ENCODE measurements around the gene MTMR12. TPM values are rescaled to one million over a fixed set of nuclear protein-coding genes. Genes with fewer than 3 reads are reported as not detected.

The MTMR12 gene
- total RNA-seq, 4 donors from 2014 or later, result 35.8 to 40.0 (median 38.1) TPM

- TF ChIP-seq POLR2A (IDR thresholded peaks at IDR 0.05), result no peak
- no peak for TF ChIP-seq EP300 (IDR thresholded peaks at IDR 0.05)
- TF ChIP-seq, protein P1, sequence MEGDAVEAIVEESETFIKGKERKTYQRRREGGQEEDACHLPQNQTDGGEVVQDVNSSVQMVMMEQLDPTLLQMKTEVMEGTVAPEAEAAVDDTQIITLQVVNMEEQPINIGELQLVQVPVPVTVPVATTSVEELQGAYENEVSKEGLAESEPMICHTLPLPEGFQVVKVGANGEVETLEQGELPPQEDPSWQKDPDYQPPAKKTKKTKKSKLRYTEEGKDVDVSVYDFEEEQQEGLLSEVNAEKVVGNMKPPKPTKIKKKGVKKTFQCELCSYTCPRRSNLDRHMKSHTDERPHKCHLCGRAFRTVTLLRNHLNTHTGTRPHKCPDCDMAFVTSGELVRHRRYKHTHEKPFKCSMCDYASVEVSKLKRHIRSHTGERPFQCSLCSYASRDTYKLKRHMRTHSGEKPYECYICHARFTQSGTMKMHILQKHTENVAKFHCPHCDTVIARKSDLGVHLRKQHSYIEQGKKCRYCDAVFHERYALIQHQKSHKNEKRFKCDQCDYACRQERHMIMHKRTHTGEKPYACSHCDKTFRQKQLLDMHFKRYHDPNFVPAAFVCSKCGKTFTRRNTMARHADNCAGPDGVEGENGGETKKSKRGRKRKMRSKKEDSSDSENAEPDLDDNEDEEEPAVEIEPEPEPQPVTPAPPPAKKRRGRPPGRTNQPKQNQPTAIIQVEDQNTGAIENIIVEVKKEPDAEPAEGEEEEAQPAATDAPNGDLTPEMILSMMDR (IDR thresholded peaks at IDR 0.05), result no peak
- 74 to 86% methylated on average over 6 of the region's 6 CpGs for WGBS, 2 donors
- no peak for DNase-seq (ENCODE audit: low spot score in 2 of 2)
- Histone ChIP-seq H3K4me3 (no peak overlapping the region), H3K9me3 (no peaks in the 10 kb centered on the region), H3K27ac (no peak overlapping the region), H3K4me1 (peaks cover 0 to 21% (median 6%) of the 10 kb centered on the region in 4 donors), H3K27me3 (no peaks in the 10 kb centered on the region), H3K36me3 (no peaks in the 10 kb centered on the region)
These were observed 115.7 kb downstream of the MTMR12 start for GRCh38 chr5:32197032-32197431.

GRCh38 chr5:32195265-32195664 is 117.5 kb downstream of the MTMR12 start:
- H3K4me1 ChIP-seq, result peaks cover 0 to 14% (median 3%) of the 10 kb centered on the region in 4 donors
- no peak for DNase-seq (ENCODE audit: low spot score in 2 of 2)
- H3K27ac ChIP-seq, result no peak overlapping the region
- WGBS, 2 donors, result 90% methylated on average over 5 of the region's 5 CpGs
- no peaks in the 10 kb centered on the region for H3K36me3 ChIP-seq
- H3K9me3 ChIP-seq, result no peaks in the 10 kb centered on the region
- H3K4me3 ChIP-seq, result no peak overlapping the region
- no peaks in the 10 kb centered on the region for H3K27me3 ChIP-seq
- TF ChIP-seq, protein P1 (IDR thresholded peaks at IDR 0.05), result no peak

- Histone ChIP-seq H3K27me3 (no peaks in the 10 kb centered on the region), H3K4me1 (peaks cover 0 to 14% (median 3%) of the 10 kb centered on the region in 4 donors), H3K4me3 (no peak overlapping the region), H3K27ac (peak overlapping the region in 3 of 4 donors; percentile 19 to 52 (median 33)), H3K9me3 (no peaks in the 10 kb centered on the region), H3K36me3 (no peaks in the 10 kb centered on the region)
- TF ChIP-seq, protein P1 (IDR thresholded peaks at IDR 0.05), result no peak
- peak; percentile 12 to 84 for TF ChIP-seq EP300 (IDR thresholded peaks at IDR 0.05)
- peak; percentile 54 to 83 for DNase-seq (ENCODE audit: low spot score in 2 of 2)
- WGBS, 2 donors, result 9 to 10% methylated on average over 7 of the region's 7 CpGs
These were observed 119.1 kb downstream of the MTMR12 start for GRCh38 chr5:32193591-32193990.

- Histone ChIP-seq H3K27ac (no peak overlapping the region), H3K9me3 (peaks cover 0 to 9% (median 0%) of the 10 kb centered on the region in 4 donors), H3K4me1 (peaks cover 0 to 14% (median 3%) of the 10 kb centered on the region in 4 donors), H3K27me3 (no peaks in the 10 kb centered on the region), H3K4me3 (no peak overlapping the region), H3K36me3 (no peaks in the 10 kb centered on the region)
- peak in 1 of 2 donors; percentile 40 for DNase-seq (ENCODE audit: low spot score in 2 of 2)
- TF ChIP-seq, protein P1 (IDR thresholded peaks at IDR 0.05), result no peak
- TF ChIP-seq EP300 (IDR thresholded peaks at IDR 0.05), result peak in 1 of 2 donors; percentile 52
- TF ChIP-seq POLR2A (IDR thresholded peaks at IDR 0.05), result no peak
- 37 to 52% methylated on average over 5 of the region's 5 CpGs for WGBS, 2 donors
These were observed 122.6 kb downstream of the MTMR12 start for GRCh38 chr5:32190095-32190494.

DNA sequence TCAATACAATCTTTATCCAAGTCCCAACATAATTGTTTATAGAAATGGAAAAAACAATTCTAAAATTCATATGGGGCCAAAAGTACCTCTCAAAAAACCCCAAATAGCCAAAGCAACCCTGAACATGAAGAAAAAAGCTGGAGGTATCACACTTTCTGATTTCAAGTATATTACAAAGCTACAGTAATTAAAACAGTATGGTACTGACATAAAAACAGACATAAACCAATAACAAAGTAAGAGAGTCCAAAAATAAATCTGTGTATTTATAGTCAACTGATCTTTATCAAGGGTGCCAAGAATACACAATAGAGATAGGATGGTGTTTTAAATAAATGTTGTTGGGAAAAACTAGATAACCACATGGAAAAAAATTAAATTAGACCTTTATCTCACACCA is 125.1 kb downstream of the MTMR12 start:
- no peak for TF ChIP-seq EP300 (IDR thresholded peaks at IDR 0.05)
- TF ChIP-seq, protein P1 (IDR thresholded peaks at IDR 0.05), result no peak
- no peak for TF ChIP-seq POLR2A (IDR thresholded peaks at IDR 0.05)
- H3K36me3 ChIP-seq, result no peaks in the 10 kb centered on the region
- H3K4me3 ChIP-seq, result no peak overlapping the region
- no peaks in the 10 kb centered on the region for H3K4me1 ChIP-seq
- H3K27me3 ChIP-seq, result no peaks in the 10 kb centered on the region
- H3K9me3 ChIP-seq, result peaks cover 0 to 9% (median 0%) of the 10 kb centered on the region in 4 donors
- no peak for DNase-seq (ENCODE audit: low spot score in 2 of 2)
- H3K27ac ChIP-seq, result no peak overlapping the region
